GM18951 (cell line): ENCODE measurements around the gene CEP68.

Experiments used
- POLR2A ChIP-seq: IDR thresholded peaks from 4 replicates; pipeline ENCODE4 v1.6.1; 2011; ENCODE audit warnings: mild to moderate bottlenecking; ENCODE audit not compliant: insufficient read length, insufficient read depth; ENCODE audit errors: extremely low read depth
- in situ Hi-C: fragments of 300-500 bp; cut with MboI; formaldehyde crosslinking; loops from one replicate; pipeline ENCODE4 v1.12.0; 2022; ENCODE audit warnings: low sequenced_read_pairs, mixed read lengths, inconsistent platforms; ENCODE audit not compliant: unreplicated experiment

The CEP68 gene

GRCh38 chr2:65069439-65069824, 13.2 kb downstream of the CEP68 start:
- in situ Hi-C loops: loop anchor here (10.0 to 25.0 kb wide), 2 partner anchors 118 to 505 kb away; no protein-coding TSS in a partner anchor
- no peak for TF ChIP-seq POLR2A

- no peak for TF ChIP-seq POLR2A
- in situ Hi-C loops: loop anchor here (25.0 kb wide), 1 partner anchor 117 kb away; no protein-coding TSS in a partner anchor
These were observed 14.1 kb downstream of the CEP68 start for GRCh38 chr2:65070172-65070830.

DNA sequence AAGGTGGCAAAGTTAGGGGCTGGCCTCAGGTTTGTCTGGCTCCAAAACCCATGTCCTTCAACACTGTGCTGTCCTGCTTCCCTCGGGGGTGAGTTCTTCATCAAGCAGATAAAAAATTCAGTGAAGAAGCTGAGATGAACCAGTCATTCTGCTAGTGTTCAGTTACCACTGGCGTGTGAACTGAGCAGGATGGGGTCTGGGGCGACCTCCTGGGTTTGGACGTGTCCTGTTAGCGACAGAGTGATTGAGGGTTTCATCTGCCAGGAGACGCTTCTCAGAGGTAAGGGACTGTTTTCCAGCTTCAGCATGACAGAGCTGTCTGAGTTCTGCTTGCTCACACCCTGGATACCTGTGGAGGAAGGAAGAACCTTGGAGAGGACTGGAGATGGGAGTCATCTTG, 14.6 kb downstream of the CEP68 start:
- no peak for TF ChIP-seq POLR2A
- in situ Hi-C loops: loop anchor here (25.0 kb wide), 1 partner anchor 116 kb away; no protein-coding TSS in a partner anchor

DNA sequence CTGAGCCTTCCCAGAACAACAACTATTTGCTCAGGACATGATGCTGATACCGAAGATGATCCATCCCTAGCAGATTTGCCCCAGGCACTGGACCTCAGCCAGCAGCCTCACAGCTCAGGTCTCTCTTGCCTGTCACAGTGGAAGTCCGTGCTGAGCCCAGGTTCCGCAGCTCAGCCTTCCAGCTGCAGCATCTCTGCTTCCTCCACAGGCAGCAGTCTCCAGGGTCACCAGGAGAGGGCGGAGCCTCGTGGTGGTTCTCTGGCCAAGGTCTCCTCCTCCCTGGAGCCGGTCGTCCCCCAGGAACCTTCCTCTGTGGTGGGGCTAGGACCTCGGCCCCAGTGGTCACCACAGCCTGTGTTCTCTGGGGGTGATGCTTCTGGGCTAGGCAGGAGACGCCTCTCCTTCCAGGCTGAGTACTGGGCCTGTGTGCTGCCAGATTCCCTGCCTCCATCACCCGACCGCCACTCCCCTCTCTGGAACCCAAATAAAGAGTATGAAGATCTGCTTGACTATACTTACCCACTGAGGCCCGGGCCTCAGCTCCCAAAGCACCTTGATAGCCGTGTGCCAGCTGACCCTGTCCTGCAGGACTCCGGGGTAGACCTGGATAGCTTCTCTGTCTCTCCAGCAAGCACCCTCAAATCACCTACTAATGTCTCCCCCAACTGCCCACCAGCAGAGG, 15.4 kb downstream of the CEP68 start:
- in situ Hi-C loops: loop anchor here (25.0 kb wide), 1 partner anchor 116 kb away; no protein-coding TSS in a partner anchor
- TF ChIP-seq POLR2A: no peak

DNA sequence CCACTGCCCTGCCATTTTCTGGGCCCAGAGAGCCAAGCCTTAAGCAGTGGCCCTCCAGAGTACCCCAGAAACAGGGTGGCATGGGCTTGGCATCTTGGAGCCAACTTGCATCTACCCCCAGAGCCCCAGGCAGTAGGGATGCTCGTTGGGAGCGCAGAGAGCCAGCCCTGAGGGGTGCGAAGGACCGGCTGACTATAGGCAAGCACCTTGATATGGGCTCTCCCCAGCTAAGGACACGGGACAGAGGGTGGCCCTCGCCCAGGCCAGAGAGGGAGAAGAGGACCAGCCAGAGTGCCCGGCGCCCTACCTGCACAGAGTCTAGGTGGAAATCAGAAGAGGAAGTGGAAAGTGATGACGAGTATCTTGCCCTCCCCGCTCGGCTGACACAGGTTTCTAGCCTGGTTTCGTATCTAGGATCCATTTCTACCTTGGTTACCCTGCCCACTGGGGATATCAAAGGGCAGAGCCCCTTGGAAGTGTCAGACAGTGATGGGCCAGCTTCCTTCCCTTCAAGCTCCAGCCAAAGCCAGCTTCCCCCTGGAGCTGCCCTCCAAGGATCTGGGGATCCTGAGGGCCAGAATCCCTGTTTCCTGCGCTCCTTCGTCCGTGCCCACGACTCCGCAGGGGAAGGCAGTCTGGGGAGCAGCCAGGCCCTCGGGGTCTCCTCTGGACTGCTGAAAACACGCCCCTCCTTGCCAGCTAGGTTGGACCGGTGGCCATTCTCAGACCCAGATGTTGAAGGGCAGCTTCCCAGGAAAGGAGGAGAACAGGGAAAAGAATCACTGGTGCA, 16.2 kb downstream of the CEP68 start:
- in situ Hi-C loops: loop anchor here (25.0 kb wide), 1 partner anchor 115 kb away; no protein-coding TSS in a partner anchor
- no peak for TF ChIP-seq POLR2A

DNA sequence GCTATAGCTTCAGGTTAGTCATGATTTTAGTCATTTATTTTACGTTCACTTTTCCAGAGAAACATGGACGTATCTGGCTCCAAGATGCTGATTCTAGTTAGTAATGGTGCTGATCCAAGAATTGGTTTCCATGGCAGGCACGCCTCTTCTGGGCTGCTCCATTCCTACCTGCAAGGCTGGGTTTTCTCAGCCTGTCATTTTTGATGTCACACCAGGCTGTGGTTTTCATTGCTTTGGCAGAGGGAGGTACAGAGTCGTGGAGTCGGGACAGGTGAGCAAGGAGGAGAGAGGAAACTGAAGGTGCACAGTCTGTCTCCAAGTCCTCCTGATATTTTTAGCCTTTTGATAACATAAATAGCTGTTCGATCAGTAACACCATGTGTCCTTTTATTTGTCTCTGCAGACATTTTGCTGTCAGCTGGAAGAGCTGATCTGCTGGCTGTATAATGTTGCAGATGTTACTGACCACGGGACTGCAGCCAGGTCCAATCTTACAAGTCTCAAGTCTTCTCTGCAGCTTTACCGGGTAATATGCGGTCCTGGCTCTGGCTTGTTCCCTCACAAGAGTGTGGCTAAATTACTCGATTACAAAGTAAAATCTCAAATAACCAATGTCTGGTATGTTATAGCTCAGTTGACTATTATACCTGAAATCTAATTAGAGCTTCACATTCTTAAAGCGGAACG, 17.8 kb downstream of the CEP68 start:
- TF ChIP-seq POLR2A: no peak
- in situ Hi-C loops: loop anchor here (25.0 kb wide), 1 partner anchor 113 kb away; no protein-coding TSS in a partner anchor

DNA sequence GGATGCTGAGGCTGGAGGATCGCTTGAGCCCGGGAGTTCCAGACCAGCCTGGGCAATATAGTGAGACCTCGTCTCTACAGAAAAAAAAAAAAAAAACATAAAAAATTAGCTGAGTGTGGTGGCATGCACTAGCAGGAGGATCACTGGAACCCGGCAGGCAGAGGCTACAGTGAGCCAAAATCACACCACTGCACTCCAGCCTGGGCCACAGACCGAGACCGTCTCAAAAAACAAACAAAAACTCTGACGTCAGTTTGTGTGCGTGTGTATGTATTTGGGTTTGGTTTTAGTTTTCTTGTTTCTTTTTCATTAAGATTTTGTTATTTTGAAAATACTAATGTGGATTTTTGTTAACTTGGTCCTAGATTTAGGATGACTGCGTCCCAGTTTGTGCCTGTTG, 19.0 kb downstream of the CEP68 start:
- in situ Hi-C loops: no loop called here
- no peak for TF ChIP-seq POLR2A

- in situ Hi-C loops: no loop called here
- TF ChIP-seq POLR2A: no peak
These were observed 19.6 kb downstream of the CEP68 start for GRCh38 chr2:65075605-65076344.

DNA sequence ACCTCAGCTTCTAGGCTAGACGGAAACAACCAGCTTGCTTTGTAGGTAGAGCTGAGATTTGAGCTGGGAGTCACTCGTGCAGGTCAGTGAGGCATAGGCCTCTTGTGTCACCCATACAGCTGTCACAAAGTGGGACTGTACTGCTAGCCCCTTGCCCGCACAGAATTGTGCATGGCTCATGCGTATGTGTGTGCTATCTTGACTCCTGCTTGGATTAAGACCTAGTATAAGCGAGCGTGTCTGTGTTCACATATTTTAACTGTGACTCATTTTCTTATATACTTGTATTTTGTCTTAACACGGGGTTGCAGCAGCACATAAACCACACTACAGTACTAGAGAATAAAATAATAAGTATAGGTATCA, 20.1 kb downstream of the CEP68 start:
- TF ChIP-seq POLR2A: no peak
- in situ Hi-C loops: no loop called here

DNA sequence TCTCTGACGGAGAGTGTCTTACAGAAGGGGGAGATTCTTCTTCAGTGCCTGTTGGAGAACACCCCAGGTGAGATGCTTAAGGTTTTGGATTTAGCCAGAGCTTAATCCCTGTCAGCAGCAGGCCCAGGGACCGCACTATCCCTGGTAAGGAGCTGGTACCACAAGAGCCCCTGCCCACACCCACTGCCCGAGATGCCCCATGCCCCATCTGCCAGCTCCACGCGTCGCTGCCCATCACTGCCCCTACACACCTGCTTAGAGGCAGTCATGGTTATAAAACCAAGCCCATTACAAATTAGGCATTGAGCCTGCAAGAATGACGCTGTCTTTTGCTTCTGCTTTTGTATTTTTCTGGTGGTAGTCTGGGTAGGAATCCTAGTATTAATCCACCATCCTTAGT, 21.7 kb downstream of the CEP68 start:
- no peak for TF ChIP-seq POLR2A

DNA sequence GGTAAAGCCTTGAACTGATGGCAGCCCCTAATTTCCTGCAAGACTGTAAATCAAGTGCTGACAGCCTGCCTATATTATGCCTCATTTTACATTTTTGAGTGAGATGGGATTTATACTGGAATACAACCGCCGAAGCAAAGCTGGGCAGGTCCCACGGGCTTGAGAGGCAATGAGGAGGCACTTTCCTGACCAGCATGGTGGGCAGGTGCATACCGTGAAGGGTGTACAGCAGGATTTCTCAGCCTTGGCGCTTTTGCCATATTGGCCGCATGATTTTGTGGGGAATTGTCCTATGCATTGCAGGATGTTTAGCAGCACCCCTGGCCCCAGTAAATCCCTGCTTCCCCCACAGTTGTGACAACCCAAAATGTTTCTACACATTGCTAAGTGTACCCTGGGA, 22.8 kb downstream of the CEP68 start:
- in situ Hi-C loops: no loop called here
- TF ChIP-seq POLR2A: peak; percentile 21

More for the DNA sequence above, 21.7 kb downstream of the CEP68 start:
- in situ Hi-C loops: no loop called here

- in situ Hi-C loops: no loop called here
- TF ChIP-seq POLR2A: no peak
These were observed 25.0 kb downstream of the CEP68 start for GRCh38 chr2:65081232-65081685.

DNA sequence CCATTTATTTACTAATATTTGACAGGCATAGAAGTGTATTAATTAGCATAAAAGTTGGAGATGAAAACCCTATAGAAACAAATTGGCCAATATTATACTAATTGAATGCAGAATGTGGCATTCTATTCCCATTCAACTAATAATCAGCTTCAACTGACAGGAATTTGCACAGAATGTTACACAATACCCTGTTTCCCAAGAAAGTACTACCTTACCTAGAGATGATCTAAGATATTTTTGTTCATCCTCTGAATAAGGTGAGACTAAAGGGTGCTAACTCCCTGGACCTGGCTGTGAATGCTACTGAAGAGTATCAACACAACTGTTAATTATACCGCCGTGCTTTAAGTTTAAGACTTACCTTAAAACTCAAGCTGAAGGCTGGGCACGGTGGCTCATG, 28.9 kb downstream of the CEP68 start:
- no peak for TF ChIP-seq POLR2A
- in situ Hi-C loops: no loop called here
